ENCODE measurements around the gene MIPOL1. TPM values are rescaled to one million over a fixed set of nuclear protein-coding genes. Genes with fewer than 3 reads are reported as not detected.

MIPOL1 gene
- total and polyA plus RNA-seq, 2 of the 13 experiments (the other 11 are each of a cell fraction or from before 2014, with no cell fraction given), result 8.6 to 34.2 TPM

DNA sequence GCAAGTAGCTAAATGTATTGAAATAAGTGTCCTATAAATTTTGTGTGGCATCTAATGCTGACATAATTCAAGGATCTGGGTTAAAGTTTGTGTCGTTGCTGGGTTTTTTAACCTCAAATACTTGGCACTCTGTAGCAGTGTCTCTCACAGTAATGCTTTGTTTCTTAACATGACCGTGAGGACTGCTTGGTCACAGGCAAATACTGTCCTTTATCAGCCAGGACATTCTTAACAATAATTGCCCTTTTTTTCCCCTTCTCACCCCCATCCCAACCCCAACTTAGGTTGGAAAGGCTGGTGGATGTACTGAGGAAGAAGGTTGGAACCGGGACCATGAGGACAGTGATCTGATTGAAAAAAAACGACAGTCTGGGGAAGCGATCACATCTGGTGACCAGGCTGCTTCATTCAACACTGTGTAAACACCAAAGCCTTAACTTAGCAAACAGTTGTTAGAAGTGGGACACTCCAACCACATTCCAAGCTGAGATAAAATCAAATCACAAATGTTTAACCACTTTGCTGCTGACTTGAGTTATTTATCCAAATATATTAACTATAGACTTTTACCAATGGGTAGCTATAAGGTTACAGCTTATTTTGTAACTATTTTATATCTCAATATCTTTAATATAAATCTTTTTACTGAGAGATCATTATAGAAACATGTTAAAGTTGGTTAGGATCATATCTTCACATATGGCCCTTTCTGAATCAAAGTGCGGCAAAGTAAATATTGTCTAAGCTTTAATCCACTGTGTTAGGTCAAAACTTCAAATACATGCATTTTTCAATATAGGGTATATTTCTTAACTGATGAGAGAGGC, 349.1 kb downstream of the MIPOL1 start (continued):
- TF ChIP-seq AGO1 (IDR thresholded peaks at IDR 0.05; ENCODE audit: low read depth, low read length, poor library complexity, severe bottlenecking) (no peak), SOX6 (IDR thresholded peaks at IDR 0.05) (no peak), SOX6 (CRISPR knock-in tag; IDR thresholded peaks at IDR 0.05) (peak; percentile 97), NFRKB (IDR thresholded peaks at IDR 0.05) (no peak), DMTF1 (CRISPR knock-in tag; IDR thresholded peaks at IDR 0.05) (no peak), FOXK1 (CRISPR knock-in tag; IDR thresholded peaks at IDR 0.05; ENCODE audit: borderline replicate concordance, low read depth) (peak; percentile 96), MYNN (CRISPR knock-in tag; IDR thresholded peaks at IDR 0.05; ENCODE audit: low read depth) (no peak), RORA (CRISPR knock-in tag; IDR thresholded peaks at IDR 0.05) (peak; percentile 54; the same call in 1 of the 2 replicates), ZNF138 (CRISPR knock-in tag; IDR thresholded peaks at IDR 0.05; ENCODE audit: low read depth) (no peak), ZFP82 (CRISPR knock-in tag; IDR thresholded peaks at IDR 0.05; ENCODE audit: borderline replicate concordance) (0 out of 2 replicates have a peak, but pooled peaks have one; percentile 27), ZNF143 (CRISPR knock-in tag; IDR thresholded peaks at IDR 0.05) (no peak), ATF1 (CRISPR knock-in tag; IDR thresholded peaks at IDR 0.05) (0 out of 2 replicates have a peak, but pooled peaks have one; percentile 42), KMT2B (CRISPR knock-in tag; IDR thresholded peaks at IDR 0.05) (peak; percentile 87; the same call in 1 of the 2 replicates), ZEB1 (IDR thresholded peaks at IDR 0.05; ENCODE audit: insufficient replicate concordance, low read depth) (peak; percentile 69), GZF1 (CRISPR knock-in tag; IDR thresholded peaks at IDR 0.05) (peak; percentile 73; the same call in 1 of the 2 replicates), ZNF652 (CRISPR knock-in tag; IDR thresholded peaks at IDR 0.05; ENCODE audit: borderline replicate concordance, low read depth) (peak; percentile 99), KLF15 (CRISPR knock-in tag; IDR thresholded peaks at IDR 0.05; ENCODE audit: borderline replicate concordance) (peak; percentile 61; the same call in 1 of the 2 replicates)
- TF ChIP-seq, protein P1, sequence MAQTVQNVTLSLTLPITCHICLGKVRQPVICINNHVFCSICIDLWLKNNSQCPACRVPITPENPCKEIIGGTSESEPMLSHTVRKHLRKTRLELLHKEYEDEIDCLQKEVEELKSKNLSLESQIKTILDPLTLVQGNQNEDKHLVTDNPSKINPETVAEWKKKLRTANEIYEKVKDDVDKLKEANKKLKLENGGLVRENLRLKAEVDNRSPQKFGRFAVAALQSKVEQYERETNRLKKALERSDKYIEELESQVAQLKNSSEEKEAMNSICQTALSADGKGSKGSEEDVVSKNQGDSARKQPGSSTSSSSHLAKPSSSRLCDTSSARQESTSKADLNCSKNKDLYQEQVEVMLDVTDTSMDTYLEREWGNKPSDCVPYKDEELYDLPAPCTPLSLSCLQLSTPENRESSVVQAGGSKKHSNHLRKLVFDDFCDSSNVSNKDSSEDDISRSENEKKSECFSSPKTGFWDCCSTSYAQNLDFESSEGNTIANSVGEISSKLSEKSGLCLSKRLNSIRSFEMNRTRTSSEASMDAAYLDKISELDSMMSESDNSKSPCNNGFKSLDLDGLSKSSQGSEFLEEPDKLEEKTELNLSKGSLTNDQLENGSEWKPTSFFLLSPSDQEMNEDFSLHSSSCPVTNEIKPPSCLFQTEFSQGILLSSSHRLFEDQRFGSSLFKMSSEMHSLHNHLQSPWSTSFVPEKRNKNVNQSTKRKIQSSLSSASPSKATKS (CRISPR knock-in tag; IDR thresholded peaks at IDR 0.05), result peak; percentile 84
